H1 (cell line): Measurements from ENCODE around the gene DHRS13. TPM values are rescaled to one million over a fixed set of nuclear protein-coding genes. Genes with fewer than 3 reads are reported as not detected.

Experiments used
- CTCF ChIA-PET: fragments of 300-600 bp; sonication (Branson Sonifier 250); formaldehyde crosslinking; loops from one replicate; lab custom pipeline; 2021; ENCODE audit not compliant: partially characterized antibody; lab: Charles Lee
- POLR2A ChIA-PET: fragments of 300-600 bp; sonication (Branson Sonifier 250); formaldehyde crosslinking; loops from one replicate; lab custom pipeline; 2021; ENCODE audit warnings: inconsistent platforms; ENCODE audit not compliant: partially characterized antibody; lab: Charles Lee
- DNase-seq, 2 experiments: peaks; one replicate each; pipeline versions ENCODE4 v3.0.0 to v3.0.0-alpha.2; 2010 to 2022; ENCODE audit warnings: low spot score in 2 of 2, low read depth in 1 of 2, mixed read lengths in 1 of 2
- FAIRE-seq: peaks from 2 replicates; lab custom pipeline; 2011; peaks lifted over from hg19 to GRCh38; lab: Jason Lieb, UNC
- H2AFZ ChIP-seq: 2 replicates; pipeline ENCODE4 v1.8.1; 2012; ENCODE audit warnings: low read length, inconsistent platforms
- H2AK5ac ChIP-seq: 2 replicates; pipeline ENCODE4 v1.6.1; 2013; ENCODE audit warnings: low read depth, low read length
- H2BK120ac ChIP-seq: replicated peaks from 2 replicates; pipeline ENCODE3; 2013; ENCODE audit warnings: low read depth, low read length, inconsistent platforms
- H2BK12ac ChIP-seq: 2 replicates; pipeline ENCODE4 v1.6.1; 2013; ENCODE audit warnings: low read depth, low read length
- H2BK15ac ChIP-seq: 2 replicates; pipeline ENCODE4 v1.6.1; 2013; ENCODE audit warnings: low read length
- H2BK20ac ChIP-seq: 2 replicates; pipeline ENCODE4 v1.6.1; 2013; ENCODE audit warnings: low read length
- H2BK5ac ChIP-seq: 2 replicates; pipeline ENCODE4 v1.6.1; 2013; ENCODE audit warnings: low read depth, low read length
- H3K14ac ChIP-seq: 2 replicates; pipeline ENCODE4 v1.6.1; 2013; ENCODE audit warnings: inconsistent platforms; ENCODE audit not compliant: insufficient read length
- H3K18ac ChIP-seq: 2 replicates; pipeline ENCODE4 v1.6.1; 2013; ENCODE audit warnings: low read length; ENCODE audit errors: extremely low read depth
- H3K23ac ChIP-seq: 2 replicates; pipeline ENCODE4 v1.6.1; 2013; ENCODE audit warnings: inconsistent platforms; ENCODE audit not compliant: insufficient read length
- H3K23me2 ChIP-seq: 2 replicates; pipeline ENCODE4 v1.6.1; 2013; ENCODE audit warnings: low read depth, low read length
- H3K27ac ChIP-seq: 2 replicates; pipeline ENCODE4 v1.6.1; 2011; ENCODE audit warnings: low read depth, low read length, inconsistent platforms
- H3K27me3 ChIP-seq, 4 experiments: replicated peaks in 1 of 4; 1 replicate in 1 of 4; 2 replicates in 3 of 4; pipeline versions ENCODE4 v1.6.1 to v1.8.1; 2011 to 2013; ENCODE audit warnings: low read length in 3 of 4, mild to moderate bottlenecking in 3 of 4, inconsistent platforms in 2 of 4, mixed read lengths in 2 of 4, moderate library complexity in 1 of 4; ENCODE audit not compliant: control insufficient read depth in 3 of 4, insufficient read depth in 3 of 4; ENCODE audit errors: extremely low read depth in 1 of 4
- H3K36me3 ChIP-seq, 4 experiments: 2 replicates each; pipeline versions ENCODE4 v1.6.1 to v1.8.1; 2011 to 2013; ENCODE audit warnings: mild to moderate bottlenecking in 4 of 4, low read length in 3 of 4, moderate library complexity in 2 of 4, control low read depth in 1 of 4, inconsistent platforms in 1 of 4; ENCODE audit not compliant: insufficient read depth in 4 of 4, control insufficient read depth in 2 of 4
- H3K4ac ChIP-seq: replicated peaks from 2 replicates; pipeline ENCODE3; 2013; ENCODE audit warnings: low read length, low read depth, mixed read lengths, inconsistent platforms; ENCODE audit not compliant: insufficient read length
- H3K4me1 ChIP-seq, 4 experiments: replicated peaks in 1 of 4; 1 replicate in 1 of 4; 2 replicates in 3 of 4; pipeline versions ENCODE4 v1.6.1 to v1.8.1; 2011 to 2013; ENCODE audit warnings: low read length in 3 of 4, inconsistent platforms in 2 of 4, mixed read lengths in 1 of 4; ENCODE audit not compliant: insufficient read depth in 4 of 4, control insufficient read depth in 3 of 4
- H3K4me2 ChIP-seq, 2 experiments: 2 replicates each; pipeline versions ENCODE4 v1.6.1 to v1.8.1; 2011 to 2013; ENCODE audit warnings: low read depth in 2 of 2, low read length in 2 of 2, control low read depth in 1 of 2, inconsistent platforms in 1 of 2, mild to moderate bottlenecking in 1 of 2; ENCODE audit not compliant: insufficient read depth in 1 of 2
- H3K4me3 ChIP-seq, 4 experiments: fragments of 200-600, 300-600 bp in 1 of 4; sonication (generic), shearing (Covaris generic), sonication (Bioruptor Twin) in 1 of 4; 2 replicates each; pipeline versions ENCODE4 v1.5.1 to v1.8.1; 2011 to 2016; ENCODE audit warnings: low read length in 4 of 4, low read depth in 3 of 4, control low read depth in 2 of 4, inconsistent platforms in 2 of 4, mild to moderate bottlenecking in 2 of 4, mixed read lengths in 1 of 4, moderate library complexity in 1 of 4; ENCODE audit not compliant: insufficient read depth in 2 of 4; ENCODE audit errors: extremely low read depth in 1 of 4
- H3K56ac ChIP-seq: replicated peaks from 2 replicates; pipeline ENCODE3; 2013; ENCODE audit warnings: low read depth, mild to moderate bottlenecking, mixed read lengths, low read length, inconsistent platforms; ENCODE audit not compliant: insufficient read length
- H3K79me1 ChIP-seq: 2 replicates; pipeline ENCODE4 v1.6.1; 2013; ENCODE audit warnings: low read depth, low read length, control low read depth
- H3K79me2 ChIP-seq, 2 experiments: 2 replicates each; pipeline versions ENCODE4 v1.6.1 to v1.8.1; 2012 to 2013; ENCODE audit warnings: low read length in 2 of 2, mild to moderate bottlenecking in 2 of 2, inconsistent platforms in 1 of 2; ENCODE audit not compliant: insufficient read depth in 2 of 2, control insufficient read depth in 1 of 2
- H3K9ac ChIP-seq, 4 experiments: replicated peaks in 1 of 4; 1 replicate in 1 of 4; 2 replicates in 3 of 4; pipeline versions ENCODE4 v1.6.1 to v1.8.1; 2011 to 2013; ENCODE audit warnings: low read depth in 3 of 4, low read length in 3 of 4, control low read depth in 2 of 4, mild to moderate bottlenecking in 2 of 4, moderate library complexity in 2 of 4, inconsistent platforms in 1 of 4; ENCODE audit errors: extremely low read depth in 1 of 4
- H3K9me3 ChIP-seq, 2 experiments: 2 replicates each; pipeline versions ENCODE4 v1.6.1 to v1.8.1; 2012 to 2013; ENCODE audit warnings: mild to moderate bottlenecking in 2 of 2, moderate library complexity in 2 of 2, control low read depth in 1 of 2, inconsistent platforms in 1 of 2, low read depth in 1 of 2, low read length in 1 of 2, mixed read lengths in 1 of 2; ENCODE audit not compliant: insufficient read depth in 2 of 2
- H4K20me1 ChIP-seq, 2 experiments: replicated peaks in 1 of 2; 2 replicates each; pipeline versions ENCODE3 to v1.8.1; 2011 to 2013; ENCODE audit warnings: inconsistent platforms in 2 of 2, low read length in 2 of 2, mild to moderate bottlenecking in 1 of 2; ENCODE audit not compliant: insufficient read depth in 2 of 2, control insufficient read depth in 1 of 2
- H4K5ac ChIP-seq: 2 replicates; pipeline ENCODE4 v1.6.1; 2013; ENCODE audit warnings: low read length, low read depth, mixed read lengths, inconsistent platforms; ENCODE audit not compliant: insufficient read length
- H4K8ac ChIP-seq: 2 replicates; pipeline ENCODE4 v1.8.0; 2013; ENCODE audit warnings: mild to moderate bottlenecking, moderate library complexity, low read length, inconsistent platforms; ENCODE audit not compliant: insufficient read depth; ENCODE audit errors: extremely low read depth
- H4K91ac ChIP-seq: replicated peaks from 2 replicates; pipeline ENCODE3; 2013; ENCODE audit warnings: low read length, mixed read lengths, inconsistent platforms; ENCODE audit not compliant: insufficient read length
- PHF8 ChIP-seq: fragments of 200-600 bp; sonication (generic); conservative IDR thresholded peaks from 2 replicates; pipeline ENCODE4 v1.7.1; 2012; ENCODE audit warnings: low read depth, mild to moderate bottlenecking, inconsistent platforms, low read length, moderate library complexity
- POU5F1 ChIP-seq: IDR thresholded peaks from 2 replicates; pipeline ENCODE4 v1.6.1; 2011; ENCODE audit warnings: low read depth, mild to moderate bottlenecking, low read length, moderate library complexity
- RAD21 ChIP-seq, 2 experiments: IDR thresholded peaks in 1 of 2; conservative IDR thresholded peaks in 1 of 2; 2 replicates each; pipeline ENCODE4 v1.6.1; 2011; ENCODE audit warnings: low read depth in 2 of 2, low read length in 2 of 2, improper control_type of control experiment in 1 of 2, inconsistent platforms in 1 of 2, mild to moderate bottlenecking in 1 of 2, moderate library complexity in 1 of 2
- TBP ChIP-seq: IDR thresholded peaks from 2 replicates; pipeline ENCODE4 v1.6.1; 2011; ENCODE audit warnings: low read depth, low read length, improper control_type of control experiment
- WGBS, 2 experiments: shearing (Covaris generic) in 1 of 2; methylation state at CpG; one replicate each; pipeline versions ENCODE4 v1.1.6 to v1.1.7; 2013 to 2015; ENCODE audit warnings: low lambda C conversion rate in 2 of 2, mixed read lengths in 2 of 2, inconsistent platforms in 1 of 2, low coverage in 1 of 2, missing lambda C conversion rate in 1 of 2; ENCODE audit not compliant: insufficient replicate concordance in 2 of 2, insufficient coverage in 1 of 2, insufficient read length in 1 of 2; ENCODE audit errors: extremely low coverage in 1 of 2, missing lambda C conversion rate in 1 of 2; 5-methylcytosine and 5-hydroxymethylcytosine counted together
- polyA plus RNA-seq, 7 experiments: library from polyadenylated mRNA; depleted of rRNA in 3 of 7; stranded (reverse) in 5 of 7; unstranded in 2 of 7; fragments of >200 nt in 5 of 7; fragments of 200-250 nt in 2 of 7; gene quantifications; 1 replicate in 5 of 7; 2 replicates in 1 of 7; 4 replicates in 1 of 7; pipeline versions ENCODE4 v1.2.1 to v1.2.3, GENCODE V29; 2011 to 2013; ENCODE audit warnings: missing spikeins in 2 of 7, mixed read lengths in 2 of 7
- total RNA-seq: library from RNA; stranded (reverse); fragmentation: NEBNext Ultra II Directional; extraction: Animal tissue kit (Norgen Biotek cat#: 25700); gene quantifications from 2 replicates; pipeline ENCODE4 v1.2.1, GENCODE V29; 2021
- TF ChIP-seq, protein P1 (sequence below), 3 experiments: IDR thresholded peaks; 1 replicate in 2 of 3; 2 replicates in 1 of 3; pipeline versions ENCODE4 v1.5.1 to v1.6.1; 2011; ENCODE audit warnings: low read length in 3 of 3, mild to moderate bottlenecking in 3 of 3, inconsistent platforms in 2 of 3, low read depth in 1 of 3, moderate library complexity in 1 of 3; ENCODE audit not compliant: insufficient read depth in 1 of 3; ENCODE audit errors: control extremely low read depth in 1 of 3

The DHRS13 gene
- total and polyA plus RNA-seq, 2 of the 8 experiments (the other 6 are each of a cell fraction or from before 2014, with no cell fraction given): 23.7 to 30.0 TPM

DNA sequence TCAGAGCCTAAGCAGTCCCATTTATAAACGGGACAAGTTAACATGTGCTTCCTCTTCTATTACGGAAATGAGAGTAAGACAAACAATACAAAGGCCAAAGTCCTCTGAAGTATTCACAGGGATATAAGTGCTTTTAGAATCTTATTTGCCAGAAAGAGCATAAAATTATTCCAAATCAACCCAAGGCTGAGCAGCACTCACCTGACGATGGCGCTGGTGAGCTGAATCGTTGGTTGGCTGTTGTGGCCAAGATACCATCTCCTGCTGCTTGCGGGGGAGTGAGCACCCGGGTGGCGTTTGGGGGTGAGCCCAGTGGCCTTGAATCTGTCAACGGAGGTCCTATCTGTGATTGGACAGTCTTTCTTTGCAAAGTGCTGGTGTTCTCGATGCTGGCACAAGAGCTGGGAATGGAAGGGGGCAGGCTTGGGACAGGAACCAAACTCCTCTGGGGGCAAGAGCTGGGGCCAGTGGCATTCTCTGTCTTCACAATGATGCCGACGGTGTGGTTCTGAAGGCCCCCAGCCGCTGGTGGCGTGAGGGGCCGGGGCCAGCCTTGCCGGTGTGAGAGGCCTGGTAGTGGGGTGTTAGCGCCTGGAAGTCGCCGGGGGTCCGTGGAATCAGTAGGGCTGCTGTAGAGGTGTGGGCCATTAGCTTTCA lies 9.5 kb upstream of the DHRS13 start:
- no peak overlapping the region for H3K4me3 ChIP-seq
- H3K4me1 ChIP-seq: peaks cover 0 to 6% (median 0%) of the 10 kb centered on the region in 4 experiments; a peak in 5 of 7 replicates
- TF ChIP-seq, protein P1, sequence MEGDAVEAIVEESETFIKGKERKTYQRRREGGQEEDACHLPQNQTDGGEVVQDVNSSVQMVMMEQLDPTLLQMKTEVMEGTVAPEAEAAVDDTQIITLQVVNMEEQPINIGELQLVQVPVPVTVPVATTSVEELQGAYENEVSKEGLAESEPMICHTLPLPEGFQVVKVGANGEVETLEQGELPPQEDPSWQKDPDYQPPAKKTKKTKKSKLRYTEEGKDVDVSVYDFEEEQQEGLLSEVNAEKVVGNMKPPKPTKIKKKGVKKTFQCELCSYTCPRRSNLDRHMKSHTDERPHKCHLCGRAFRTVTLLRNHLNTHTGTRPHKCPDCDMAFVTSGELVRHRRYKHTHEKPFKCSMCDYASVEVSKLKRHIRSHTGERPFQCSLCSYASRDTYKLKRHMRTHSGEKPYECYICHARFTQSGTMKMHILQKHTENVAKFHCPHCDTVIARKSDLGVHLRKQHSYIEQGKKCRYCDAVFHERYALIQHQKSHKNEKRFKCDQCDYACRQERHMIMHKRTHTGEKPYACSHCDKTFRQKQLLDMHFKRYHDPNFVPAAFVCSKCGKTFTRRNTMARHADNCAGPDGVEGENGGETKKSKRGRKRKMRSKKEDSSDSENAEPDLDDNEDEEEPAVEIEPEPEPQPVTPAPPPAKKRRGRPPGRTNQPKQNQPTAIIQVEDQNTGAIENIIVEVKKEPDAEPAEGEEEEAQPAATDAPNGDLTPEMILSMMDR (IDR thresholded peaks at IDR 0.05; ENCODE audit: control extremely low read depth in 1 of 3, insufficient read depth in 1 of 3, low read depth in 1 of 3, low read length in 3 of 3): peak; percentile 49 to 71 (median 70)
- TF ChIP-seq TBP (no peak), POU5F1 (no peak), PHF8 (no peak), RAD21 (IDR thresholded peaks at IDR 0.05 in 1 of 2, conservative IDR thresholded peaks at IDR 0.05 in 1 of 2; ENCODE audit: low read depth in 2 of 2, low read length in 2 of 2) (peak; percentile 19 to 44; a peak in 1 of 4 replicates)
- TF ChIP-seq, all 59 proteins: peak for 2
- H3K4me2 ChIP-seq: no peak overlapping the region
- no peak overlapping the region for H3K56ac ChIP-seq
- peak overlapping the region; percentile 59; the same call in 1 of the 2 replicates for H4K8ac ChIP-seq
- peaks cover 65 to 92% (median 90%) of the 10 kb centered on the region in 4 experiments for H3K36me3 ChIP-seq
- no peak overlapping the region for H3K27ac ChIP-seq
- H2BK5ac ChIP-seq: no peak overlapping the region
- no peak overlapping the region for H3K4ac ChIP-seq
- 90% methylated on average over 20 of the region's 20 CpGs; no CpG with 5 or more reads in 1 of the 2 experiments for WGBS, 2 experiments
- ChIA-PET CTCF (interaction anchor here (0.6 to 9.6 kb wide), 28 partner anchors 10 to 205 kb away, joined by 3 to 123 read pairs (median 4); partner anchors contain the start of genes DHRS13 and FLOT2), POLR2A (interaction anchor here (0.6 to 4.1 kb wide), 12 partner anchors 9 to 188 kb away, joined by 3 to 29 read pairs (median 4); partner anchors contain the start of genes DHRS13 and FLOT2)
- H3K18ac ChIP-seq: no peak overlapping the region
- no peak overlapping the region for H2BK12ac ChIP-seq
- no peak overlapping the region for H2BK20ac ChIP-seq
- H3K14ac ChIP-seq: no peak overlapping the region
- no peak overlapping the region for H3K23ac ChIP-seq
- H4K20me1 ChIP-seq: peaks cover 4 to 24% of the 10 kb centered on the region in 2 experiments
- H2AK5ac ChIP-seq: no peak overlapping the region
- no peak for FAIRE-seq
- no peak overlapping the region for H4K91ac ChIP-seq
- H3K27me3 ChIP-seq: no peaks in the 10 kb centered on the region
- H3K79me1 ChIP-seq: peaks cover 3% of the 10 kb centered on the region; the same call in 1 of the 2 replicates
- H3K23me2 ChIP-seq: no peaks in the 10 kb centered on the region
- no peaks in the 10 kb centered on the region for H3K9me3 ChIP-seq
- peak in 1 of 2 experiments; percentile 67 for DNase-seq
- no peak overlapping the region for H2BK120ac ChIP-seq
- H2AFZ ChIP-seq: no peak overlapping the region
- H3K9ac ChIP-seq: no peak overlapping the region
- H4K5ac ChIP-seq: no peak overlapping the region
- H3K79me2 ChIP-seq: 0 out of 4 replicates have a peak, but pooled peaks cover 0 to 2% of the 10 kb centered on the region in 2 experiments
- no peak overlapping the region for H2BK15ac ChIP-seq
